AG04450 (cell line): ENCODE data around the gene CCSER2. TPM values are rescaled to one million over a fixed set of nuclear protein-coding genes. Genes with fewer than 3 reads are reported as not detected.
A peak's percentile ranks its signal among the peaks of the same experiment; 100 is the strongest.

Source experiments
- CTCF ChIA-PET: fragments of 300-600, 350-600 bp; formaldehyde crosslinking; extraction: SDS; loops from one replicate; lab custom pipeline; 2022; ENCODE audit warnings: antibody characterized with exemption, inconsistent platforms; lab: Charles Lee
- POLR2A ChIA-PET: fragments of 350-600 bp; formaldehyde crosslinking; extraction: SDS; loops from one replicate; lab custom pipeline; 2021; ENCODE audit warnings: antibody characterized with exemption, inconsistent platforms; lab: Yijun Ruan, JAX
- DNase-seq: peaks from one replicate; pipeline ENCODE4 v3.0.0-alpha.2; 2011; ENCODE audit warnings: low read depth, low spot score
- H3K27ac ChIP-seq: one replicate; pipeline ENCODE4 v1.5.1; 2012; ENCODE audit warnings: low read depth, low read length, control low read depth
- H3K27me3 ChIP-seq: one replicate; pipeline ENCODE4 v1.6.0; 2012; ENCODE audit warnings: low read length; ENCODE audit not compliant: control insufficient read depth, insufficient read depth
- H3K4me3 ChIP-seq: 2 replicates; pipeline ENCODE4 v1.5.1; 2011; ENCODE audit warnings: mild to moderate bottlenecking, low read depth, low read length, control low read depth
- H3K9me3 ChIP-seq: 2 replicates; pipeline ENCODE4 v1.5.1; 2012; ENCODE audit warnings: low read length; ENCODE audit not compliant: control insufficient read depth, insufficient read depth
- CTCF ChIP-seq: IDR thresholded peaks from 2 replicates; pipeline ENCODE4 v1.5.1; 2011; ENCODE audit warnings: low read depth, low read length, control low read depth, inconsistent platforms
- polyA plus RNA-seq: library from polyadenylated mRNA; depleted of rRNA; stranded (reverse); fragments of >200 nt; gene quantifications from 2 replicates; pipeline ENCODE4 v1.2.3, GENCODE V29; 2011

The CCSER2 gene
- polyA plus RNA-seq, 1 experiment: 51.0 TPM

- CTCF ChIA-PET: interaction anchor here (3.3 kb wide), 1 partner anchor 179 kb away, joined by 15 read pairs; no protein-coding TSS in a partner anchor
Observed at GRCh38 chr10:84358743-84359142, 30.4 kb downstream of the CCSER2 start.

GRCh38 chr10:84360637-84361365, 32.4 kb downstream of the CCSER2 start:
- Histone ChIP-seq H3K27me3 (no peaks in the 10 kb centered on the region), H3K27ac (no peak overlapping the region), H3K9me3 (no peaks in the 10 kb centered on the region), H3K4me3 (peak overlapping the region; percentile 53)
- TF ChIP-seq CTCF: no peak
- DNase-seq: no peak
- POLR2A ChIA-PET: no interaction called here
- CTCF ChIA-PET: interaction anchor here (0.6 to 3.0 kb wide), 7 partner anchors 8 to 180 kb away, joined by 3 to 18 read pairs (median 5); no protein-coding TSS in a partner anchor

More at GRCh38 chr10:84358743-84359142, 30.4 kb downstream of the CCSER2 start:
- no peak for TF ChIP-seq CTCF
- no peak overlapping the region for H3K4me3 ChIP-seq
- POLR2A ChIA-PET: no interaction called here
- no peaks in the 10 kb centered on the region for H3K9me3 ChIP-seq
- H3K27ac ChIP-seq: no peak overlapping the region
- no peaks in the 10 kb centered on the region for H3K27me3 ChIP-seq
- no peak for DNase-seq

- no peak for DNase-seq
- POLR2A ChIA-PET: no interaction called here
- CTCF ChIA-PET: interaction anchor here (1.4 to 4.2 kb wide), 6 partner anchors 9 to 171 kb away, joined by 5 to 42 read pairs (median 10); no protein-coding TSS in a partner anchor
- Histone ChIP-seq H3K9me3 (no peaks in the 10 kb centered on the region), H3K4me3 (no peak overlapping the region), H3K27me3 (no peaks in the 10 kb centered on the region), H3K27ac (no peak overlapping the region)
- no peak for TF ChIP-seq CTCF
Observed at GRCh38 chr10:84365335-84365881, 37.0 kb downstream of the CCSER2 start.

- CTCF ChIA-PET: interaction anchor here (1.1 to 4.2 kb wide), 4 partner anchors 8 to 171 kb away, joined by 3 to 42 read pairs (median 19); no protein-coding TSS in a partner anchor
- TF ChIP-seq CTCF: no peak
Observed at GRCh38 chr10:84366041-84366440, 37.7 kb downstream of the CCSER2 start.

GRCh38 chr10:84367256-84367655, 38.9 kb downstream of the CCSER2 start:
- no peak overlapping the region for H3K27ac ChIP-seq
- no peak for TF ChIP-seq CTCF
- no peaks in the 10 kb centered on the region for H3K27me3 ChIP-seq
- CTCF ChIA-PET: no interaction called here
- H3K9me3 ChIP-seq: no peaks in the 10 kb centered on the region
- POLR2A ChIA-PET: no interaction called here
- H3K4me3 ChIP-seq: no peak overlapping the region
- DNase-seq: no peak

More at GRCh38 chr10:84366041-84366440, 37.7 kb downstream of the CCSER2 start:
- POLR2A ChIA-PET: no interaction called here
- DNase-seq: no peak
- Histone ChIP-seq H3K9me3 (no peaks in the 10 kb centered on the region), H3K4me3 (no peak overlapping the region), H3K27me3 (no peaks in the 10 kb centered on the region), H3K27ac (no peak overlapping the region)
